ENCODE data around the gene JARID2. TPM values are rescaled to one million over a fixed set of nuclear protein-coding genes. Genes with fewer than 3 reads are reported as not detected.

The JARID2 gene
- polyA plus RNA-seq, 1 donor: 13.3 TPM

DNA sequence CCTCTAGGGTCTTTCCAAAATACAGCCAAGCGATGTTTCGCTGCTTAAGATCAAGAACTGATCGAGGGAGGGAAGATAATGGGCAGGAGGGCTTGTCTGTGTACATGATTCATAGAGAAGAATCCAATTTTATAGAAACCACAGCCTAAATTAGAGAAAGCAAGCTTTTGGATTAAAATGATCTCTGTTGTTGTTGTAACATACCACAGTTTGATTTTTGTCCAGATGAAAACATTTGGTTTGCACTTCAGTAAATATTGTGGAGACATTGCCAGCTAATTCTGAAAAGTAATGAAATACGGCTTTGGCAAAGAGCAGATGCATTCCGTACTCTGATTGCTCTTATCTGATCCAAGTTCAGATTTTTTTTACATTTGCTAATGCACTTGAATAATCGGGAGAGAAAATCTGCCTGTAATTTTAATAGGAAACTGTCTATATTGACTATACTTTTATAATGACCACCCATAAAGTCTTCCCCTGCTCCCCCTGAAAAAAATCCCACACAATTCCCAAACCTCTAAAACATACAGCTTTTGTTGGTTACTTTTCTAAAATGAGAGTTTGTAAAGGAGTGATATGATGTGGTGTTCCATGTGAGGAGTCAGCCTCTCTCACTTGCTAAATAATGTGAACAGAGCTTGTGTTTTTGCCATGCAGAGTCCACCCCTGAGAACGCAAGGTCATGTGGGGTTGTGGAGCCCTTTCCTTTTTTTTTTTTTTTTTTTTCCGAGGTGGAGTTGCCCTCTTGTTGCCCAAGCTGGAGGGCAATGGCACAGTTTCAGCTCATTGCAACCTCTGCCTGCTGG, 217.1 kb downstream of the JARID2 start:
- no peak for DNase-seq
- Histone ChIP-seq H3K27ac (ENCODE audit: low read length) (no peak overlapping the region), H3K36me3 (ENCODE audit: control insufficient read depth, insufficient read depth, low read length) (no peaks in the 10 kb centered on the region), H3K9me3 (ENCODE audit: control insufficient read depth, low read depth, low read length) (no peaks in the 10 kb centered on the region), H3K27me3 (ENCODE audit: control insufficient read depth, insufficient read depth, low read length) (no peaks in the 10 kb centered on the region), H3K4me3 (ENCODE audit: low read length) (no peak overlapping the region), H3K4me1 (ENCODE audit: control insufficient read depth, insufficient read depth, low read length) (no peaks in the 10 kb centered on the region)
- 54% methylated on average over 2 of the region's 8 CpGs for WGBS (ENCODE audit: insufficient coverage, low lambda C conversion rate)

DNA sequence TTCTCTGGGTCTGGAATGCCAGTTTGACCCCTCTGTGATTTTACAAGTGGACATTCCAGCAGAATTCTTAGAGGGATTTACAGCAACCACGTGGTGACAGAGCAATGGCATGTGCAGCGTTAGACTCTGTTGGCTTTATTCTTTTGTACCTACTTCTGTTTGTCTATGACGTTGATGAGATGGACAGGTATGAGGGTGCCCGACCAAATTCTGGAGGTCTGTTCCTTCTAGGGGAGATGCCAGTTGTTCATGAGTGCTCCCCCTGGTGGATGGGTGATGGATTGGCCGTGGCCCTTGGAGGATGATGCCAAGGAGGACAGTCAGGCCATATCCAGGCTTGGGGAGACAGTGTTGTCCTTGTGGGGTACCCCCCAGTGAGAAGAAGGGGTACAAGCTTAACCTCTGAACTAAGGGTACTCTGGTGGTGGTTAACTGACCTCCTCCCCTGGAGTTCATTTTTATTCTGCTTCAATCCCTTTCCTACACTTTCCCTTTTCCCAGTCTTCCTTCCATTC, 218.4 kb downstream of the JARID2 start:
- H3K4me1 ChIP-seq (ENCODE audit: control insufficient read depth, insufficient read depth, low read length): no peaks in the 10 kb centered on the region
- no peak overlapping the region for H3K4me3 ChIP-seq (ENCODE audit: low read length)
- no peaks in the 10 kb centered on the region for H3K27me3 ChIP-seq (ENCODE audit: control insufficient read depth, insufficient read depth, low read length)
- H3K36me3 ChIP-seq (ENCODE audit: control insufficient read depth, insufficient read depth, low read length): peaks cover 8% of the 10 kb centered on the region
- no CpG with 5 or more reads among the region's 5 CpGs for WGBS (ENCODE audit: insufficient coverage, low lambda C conversion rate)
- no peak overlapping the region for H3K27ac ChIP-seq (ENCODE audit: low read length)
- DNase-seq: no peak
- no peaks in the 10 kb centered on the region for H3K9me3 ChIP-seq (ENCODE audit: control insufficient read depth, low read depth, low read length)

DNA sequence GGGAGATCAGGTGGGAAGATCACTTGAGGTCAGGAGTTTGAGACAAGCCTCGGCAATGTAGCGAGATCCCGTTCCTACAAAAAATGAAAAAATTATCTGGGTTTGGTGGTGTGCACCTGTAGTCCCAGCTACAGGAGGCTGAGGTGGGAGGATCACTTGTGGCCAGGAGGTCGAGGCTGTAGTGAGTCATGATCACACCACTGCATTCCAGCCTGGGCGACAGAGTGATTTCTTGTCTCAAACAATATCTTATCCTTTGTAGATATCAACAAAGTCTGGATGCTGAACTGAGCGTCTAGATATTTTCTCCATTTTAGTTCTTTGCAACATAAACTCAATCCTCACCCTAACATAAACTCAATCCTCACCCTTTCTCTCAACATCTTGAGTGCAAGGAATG, 219.3 kb downstream of the JARID2 start:
- DNase-seq: no peak
- no peak overlapping the region for H3K4me3 ChIP-seq (ENCODE audit: low read length)
- WGBS (ENCODE audit: insufficient coverage, low lambda C conversion rate): 100% methylated on average over 1 of the region's 6 CpGs
- no peaks in the 10 kb centered on the region for H3K9me3 ChIP-seq (ENCODE audit: control insufficient read depth, low read depth, low read length)
- H3K27me3 ChIP-seq (ENCODE audit: control insufficient read depth, insufficient read depth, low read length): no peaks in the 10 kb centered on the region
- H3K4me1 ChIP-seq (ENCODE audit: control insufficient read depth, insufficient read depth, low read length): no peaks in the 10 kb centered on the region
- no peak overlapping the region for H3K27ac ChIP-seq (ENCODE audit: low read length)
- peaks cover 12% of the 10 kb centered on the region for H3K36me3 ChIP-seq (ENCODE audit: control insufficient read depth, insufficient read depth, low read length)

DNA sequence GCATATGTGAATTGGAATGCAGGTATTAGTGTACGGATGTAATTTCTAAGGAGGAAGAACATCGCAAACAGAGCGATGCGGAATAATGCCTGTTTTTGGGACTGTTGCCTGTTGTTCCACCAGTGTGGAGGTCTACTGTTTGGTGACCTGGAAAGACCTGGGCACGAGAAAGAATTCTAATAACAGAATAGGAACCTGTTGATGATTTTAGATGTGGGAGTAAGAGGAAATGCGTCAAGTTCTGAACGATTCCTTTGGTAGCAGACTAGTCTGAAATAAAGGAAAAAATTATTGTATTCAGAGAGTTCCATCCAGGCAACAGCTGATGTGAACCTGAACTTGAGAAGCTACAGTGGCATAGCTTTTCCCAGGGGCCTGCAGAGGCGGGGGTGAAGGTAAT, 224.9 kb downstream of the JARID2 start:
- H3K4me1 ChIP-seq (ENCODE audit: control insufficient read depth, insufficient read depth, low read length): no peaks in the 10 kb centered on the region
- H3K27ac ChIP-seq (ENCODE audit: low read length): no peak overlapping the region
- H3K36me3 ChIP-seq (ENCODE audit: control insufficient read depth, insufficient read depth, low read length): peaks cover 20% of the 10 kb centered on the region
- H3K4me3 ChIP-seq (ENCODE audit: low read length): no peak overlapping the region
- H3K9me3 ChIP-seq (ENCODE audit: control insufficient read depth, low read depth, low read length): no peaks in the 10 kb centered on the region
- H3K27me3 ChIP-seq (ENCODE audit: control insufficient read depth, insufficient read depth, low read length): no peaks in the 10 kb centered on the region
- DNase-seq: no peak
- WGBS (ENCODE audit: insufficient coverage, low lambda C conversion rate): no CpG with 5 or more reads among the region's 8 CpGs

DNA sequence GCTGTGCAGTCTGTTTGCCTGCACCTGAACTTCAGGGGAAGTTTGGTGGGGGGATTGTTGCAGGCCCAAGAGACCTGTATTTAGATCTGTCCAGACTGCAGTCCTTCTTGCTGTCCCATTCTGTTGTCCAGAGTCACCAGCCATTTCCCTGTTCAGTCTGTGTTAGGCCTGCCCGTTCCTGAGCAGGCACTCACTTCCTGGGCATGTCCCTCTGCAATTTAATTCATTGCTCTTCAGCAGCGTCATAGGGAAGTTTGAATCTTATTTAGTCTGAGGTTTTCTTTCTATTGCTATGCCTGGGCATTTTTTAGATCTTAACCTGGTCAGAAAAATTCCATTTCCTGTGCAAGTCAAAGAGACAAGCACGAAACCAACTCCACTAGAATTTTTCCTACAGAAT, 226.8 kb downstream of the JARID2 start:
- no peak for DNase-seq
- no peak overlapping the region for H3K27ac ChIP-seq (ENCODE audit: low read length)
- no peaks in the 10 kb centered on the region for H3K27me3 ChIP-seq (ENCODE audit: control insufficient read depth, insufficient read depth, low read length)
- H3K9me3 ChIP-seq (ENCODE audit: control insufficient read depth, low read depth, low read length): no peaks in the 10 kb centered on the region
- no peak overlapping the region for H3K4me3 ChIP-seq (ENCODE audit: low read length)
- peaks cover 20% of the 10 kb centered on the region for H3K36me3 ChIP-seq (ENCODE audit: control insufficient read depth, insufficient read depth, low read length)
- WGBS (ENCODE audit: insufficient coverage, low lambda C conversion rate): 80% methylated on average over 2 of the region's 3 CpGs
- H3K4me1 ChIP-seq (ENCODE audit: control insufficient read depth, insufficient read depth, low read length): no peaks in the 10 kb centered on the region

DNA sequence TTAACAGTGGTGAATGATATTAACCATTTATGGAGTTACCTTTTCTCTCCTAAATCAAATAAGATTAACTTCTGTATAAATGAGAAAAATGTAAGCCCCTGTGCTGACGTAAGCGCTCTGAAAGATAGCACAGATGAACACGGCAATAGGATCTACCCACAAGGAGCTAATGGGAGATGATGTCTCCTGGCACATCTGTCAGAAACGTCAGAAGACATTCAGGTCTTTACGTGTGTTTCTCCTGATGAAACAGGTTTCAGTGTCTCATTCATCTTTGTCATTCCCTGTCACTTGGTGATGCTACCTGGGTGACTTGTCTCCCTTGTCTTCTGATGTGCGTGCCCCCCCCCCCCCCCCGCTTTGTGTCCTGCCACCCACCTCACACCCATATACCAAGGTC, 227.3 kb downstream of the JARID2 start:
- Histone ChIP-seq H3K9me3 (ENCODE audit: control insufficient read depth, low read depth, low read length) (no peaks in the 10 kb centered on the region), H3K27me3 (ENCODE audit: control insufficient read depth, insufficient read depth, low read length) (no peaks in the 10 kb centered on the region), H3K27ac (ENCODE audit: low read length) (no peak overlapping the region), H3K36me3 (ENCODE audit: control insufficient read depth, insufficient read depth, low read length) (peaks cover 20% of the 10 kb centered on the region), H3K4me3 (ENCODE audit: low read length) (no peak overlapping the region), H3K4me1 (ENCODE audit: control insufficient read depth, insufficient read depth, low read length) (no peaks in the 10 kb centered on the region)
- WGBS (ENCODE audit: insufficient coverage, low lambda C conversion rate): no CpG with 5 or more reads among the region's 7 CpGs
- DNase-seq: no peak

DNA sequence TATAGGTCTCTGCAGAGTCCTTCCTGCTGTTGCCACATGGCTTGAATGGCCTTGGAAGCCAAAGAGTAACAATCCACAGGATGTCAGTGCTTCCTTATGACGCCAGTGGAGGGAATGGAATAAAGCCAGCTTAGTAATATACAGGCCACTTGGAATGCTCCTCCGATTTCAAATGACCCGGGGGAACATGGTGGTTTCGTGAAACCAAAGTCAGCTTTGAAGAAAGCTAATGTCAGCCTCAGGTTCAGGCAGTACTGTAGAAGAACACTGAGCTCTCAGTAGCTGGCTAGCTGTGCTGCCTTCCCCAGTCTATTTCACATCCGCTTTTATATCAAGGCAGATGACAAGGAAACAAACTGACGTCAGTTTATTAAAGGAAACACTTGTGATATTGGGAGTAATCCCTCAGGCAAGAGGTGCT, 227.9 kb downstream of the JARID2 start:
- H3K9me3 ChIP-seq (ENCODE audit: control insufficient read depth, low read depth, low read length): no peaks in the 10 kb centered on the region
- 90% methylated on average over 2 of the region's 6 CpGs for WGBS (ENCODE audit: insufficient coverage, low lambda C conversion rate)
- no peak for DNase-seq
- H3K27me3 ChIP-seq (ENCODE audit: control insufficient read depth, insufficient read depth, low read length): no peaks in the 10 kb centered on the region
- no peak overlapping the region for H3K4me3 ChIP-seq (ENCODE audit: low read length)
- no peaks in the 10 kb centered on the region for H3K4me1 ChIP-seq (ENCODE audit: control insufficient read depth, insufficient read depth, low read length)
- no peak overlapping the region for H3K27ac ChIP-seq (ENCODE audit: low read length)
- H3K36me3 ChIP-seq (ENCODE audit: control insufficient read depth, insufficient read depth, low read length): peaks cover 14% of the 10 kb centered on the region

DNA sequence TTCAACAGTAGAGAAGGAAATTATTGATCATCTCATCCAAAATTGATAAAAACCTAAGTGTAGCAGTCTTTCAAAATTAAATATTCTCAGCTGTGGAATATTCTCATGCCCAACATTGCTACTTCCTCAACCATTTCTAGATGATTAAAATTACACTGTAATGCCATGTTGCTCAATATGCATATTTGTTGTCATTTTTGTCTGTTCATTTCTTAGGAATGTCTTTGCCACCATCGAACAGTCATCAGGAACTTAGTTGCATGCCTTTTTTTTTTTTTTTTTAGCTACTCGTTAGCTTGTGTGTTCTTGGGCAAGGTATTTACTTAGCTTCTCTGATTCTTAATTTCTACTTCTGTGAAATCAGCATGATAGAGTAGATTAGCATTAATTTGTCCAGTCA, 228.3 kb downstream of the JARID2 start:
- DNase-seq: no peak
- Histone ChIP-seq H3K4me3 (ENCODE audit: low read length) (no peak overlapping the region), H3K36me3 (ENCODE audit: control insufficient read depth, insufficient read depth, low read length) (peaks cover 12% of the 10 kb centered on the region), H3K27ac (ENCODE audit: low read length) (no peak overlapping the region), H3K27me3 (ENCODE audit: control insufficient read depth, insufficient read depth, low read length) (no peaks in the 10 kb centered on the region), H3K9me3 (ENCODE audit: control insufficient read depth, low read depth, low read length) (no peaks in the 10 kb centered on the region), H3K4me1 (ENCODE audit: control insufficient read depth, insufficient read depth, low read length) (no peaks in the 10 kb centered on the region)
- 100% methylated on average over 1 of the region's 2 CpGs for WGBS (ENCODE audit: insufficient coverage, low lambda C conversion rate)

DNA sequence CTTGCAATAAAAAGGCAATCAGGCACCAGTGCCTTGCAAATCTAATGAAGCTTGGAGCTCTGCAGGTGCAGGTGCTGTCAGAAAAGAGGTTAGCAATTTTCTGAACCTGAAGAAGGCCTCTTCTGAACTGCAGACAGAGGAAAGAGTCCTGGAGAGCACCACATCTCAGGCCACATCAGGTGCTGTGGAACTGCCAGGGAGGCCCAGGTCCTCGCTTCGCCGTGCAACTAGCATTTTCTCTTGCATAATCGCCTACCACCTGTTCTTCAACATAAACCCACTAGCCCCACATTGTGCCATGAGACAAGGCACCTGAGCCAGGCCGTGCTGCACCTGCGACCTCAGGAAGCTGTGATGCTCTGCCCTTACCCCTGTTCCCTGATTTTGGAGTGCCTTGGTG, 229.4 kb downstream of the JARID2 start:
- no CpG with 5 or more reads among the region's 6 CpGs for WGBS (ENCODE audit: insufficient coverage, low lambda C conversion rate)
- no peaks in the 10 kb centered on the region for H3K9me3 ChIP-seq (ENCODE audit: control insufficient read depth, low read depth, low read length)
- H3K27ac ChIP-seq (ENCODE audit: low read length): no peak overlapping the region
- no peaks in the 10 kb centered on the region for H3K4me1 ChIP-seq (ENCODE audit: control insufficient read depth, insufficient read depth, low read length)
- H3K36me3 ChIP-seq (ENCODE audit: control insufficient read depth, insufficient read depth, low read length): peaks cover 8% of the 10 kb centered on the region
- H3K4me3 ChIP-seq (ENCODE audit: low read length): no peak overlapping the region
- no peak for DNase-seq
- no peaks in the 10 kb centered on the region for H3K27me3 ChIP-seq (ENCODE audit: control insufficient read depth, insufficient read depth, low read length)

DNA sequence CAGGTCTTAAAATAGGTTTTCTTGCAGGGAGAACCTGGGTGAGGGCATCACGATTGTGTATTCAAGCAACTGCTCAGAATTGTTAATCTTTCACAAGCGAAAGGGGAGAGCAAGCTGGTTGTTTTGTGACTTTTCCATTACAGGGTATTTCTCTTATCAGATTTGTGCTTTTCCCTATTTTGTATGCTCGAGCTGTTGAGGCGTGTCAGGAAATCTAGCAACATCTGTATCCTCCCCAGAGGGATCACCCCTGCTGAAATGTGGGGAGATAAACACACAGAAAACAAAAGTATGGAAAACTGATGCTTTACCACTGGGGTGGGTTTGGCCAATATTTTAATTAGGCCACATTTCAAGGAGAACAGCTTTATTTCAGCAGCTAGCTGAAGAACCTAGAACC, 230.0 kb downstream of the JARID2 start:
- Histone ChIP-seq H3K4me1 (ENCODE audit: control insufficient read depth, insufficient read depth, low read length) (no peaks in the 10 kb centered on the region), H3K4me3 (ENCODE audit: low read length) (no peak overlapping the region), H3K27ac (ENCODE audit: low read length) (no peak overlapping the region), H3K9me3 (ENCODE audit: control insufficient read depth, low read depth, low read length) (no peaks in the 10 kb centered on the region), H3K36me3 (ENCODE audit: control insufficient read depth, insufficient read depth, low read length) (peaks cover 8% of the 10 kb centered on the region), H3K27me3 (ENCODE audit: control insufficient read depth, insufficient read depth, low read length) (no peaks in the 10 kb centered on the region)
- no CpG with 5 or more reads among the region's 4 CpGs for WGBS (ENCODE audit: insufficient coverage, low lambda C conversion rate)
- DNase-seq: no peak
